HG03558 (cell line): Measurements from ENCODE around the gene CCDC112.

ENCODE experiments used
- ATAC-seq: cut with Tn5 transposase; IDR thresholded peaks from one replicate; pipeline ENCODE4 v1.9.1; 2021; ENCODE audit warnings: moderate number of reproducible peaks; ENCODE audit not compliant: unreplicated experiment; ENCODE audit errors: extremely low read depth

The CCDC112 gene

DNA sequence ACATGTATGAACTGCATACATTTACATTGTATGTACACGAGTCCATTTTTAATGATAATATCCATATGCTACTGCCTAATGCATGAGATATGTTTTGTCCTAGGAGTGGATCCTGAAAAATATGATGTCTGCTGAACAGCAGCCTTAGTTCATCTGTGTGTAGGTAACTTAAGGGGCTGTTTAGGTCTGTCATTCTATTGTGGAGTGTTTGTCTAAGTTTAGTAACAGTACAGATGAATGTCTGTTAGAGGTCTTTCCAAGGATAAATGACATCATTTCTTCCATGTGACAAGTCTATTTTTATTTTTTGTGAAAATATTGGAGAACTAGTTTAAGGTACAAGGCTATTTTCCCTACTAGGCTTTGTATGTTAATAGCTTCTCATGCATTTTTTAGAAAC, 22.6 kb upstream of the CCDC112 start:
- no peak for ATAC-seq

DNA sequence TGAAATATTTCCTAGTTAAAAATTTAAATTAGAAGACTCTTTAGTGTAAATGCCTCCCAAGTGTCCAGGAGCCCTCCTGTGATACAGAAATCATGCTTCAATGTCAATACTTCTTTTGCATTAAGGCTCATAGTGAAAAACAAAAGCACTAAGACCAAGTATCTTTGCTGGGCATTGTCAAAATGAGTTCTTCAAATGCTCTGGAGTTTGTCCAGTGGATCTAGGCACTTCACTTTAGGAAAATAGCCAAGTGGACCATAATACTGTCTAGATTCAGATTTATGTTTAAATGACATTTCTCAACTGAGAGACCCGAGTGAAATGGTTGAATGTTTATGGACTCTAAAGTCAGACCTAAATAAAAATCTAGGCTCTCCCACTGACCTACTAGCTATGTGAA, 21.3 kb upstream of the CCDC112 start:
- ATAC-seq, result no peak

DNA sequence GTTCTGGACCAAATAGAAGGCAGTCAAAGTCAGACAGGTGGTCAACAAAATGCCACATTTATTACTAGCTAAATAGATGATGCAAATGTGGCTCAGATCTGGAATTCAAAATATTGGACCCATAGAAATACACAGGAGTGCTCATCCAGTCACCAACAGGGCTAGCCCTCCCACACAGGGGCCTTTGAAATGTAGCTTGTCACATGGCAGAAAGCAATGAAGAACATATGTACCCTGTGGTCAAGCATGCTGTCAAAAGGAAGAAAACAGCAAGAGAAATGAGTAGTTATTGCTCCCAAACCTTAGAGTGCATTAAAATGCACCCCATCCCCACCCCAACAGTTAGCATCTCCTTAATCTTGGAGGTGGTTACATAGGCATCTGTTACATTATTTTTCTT, 20.9 kb upstream of the CCDC112 start:
- no peak for ATAC-seq

DNA sequence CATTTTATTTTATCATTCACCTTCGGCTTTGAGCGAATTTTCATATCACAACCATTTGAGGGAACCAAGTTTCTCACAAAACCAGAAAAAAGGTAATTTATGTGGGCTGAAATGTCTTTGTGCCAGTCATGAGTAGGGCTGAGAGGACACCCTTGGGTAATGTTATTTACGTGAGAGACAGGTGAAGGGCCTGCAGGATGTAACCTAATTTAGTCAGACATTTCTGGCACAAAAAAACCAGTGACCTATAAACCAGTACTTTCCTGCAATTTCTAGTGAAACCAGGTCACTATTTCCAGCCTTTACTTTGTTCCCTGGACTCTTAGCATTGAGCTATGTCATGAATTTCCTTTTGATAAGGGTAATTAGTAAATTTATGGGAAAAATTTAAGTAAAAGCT, 17.2 kb upstream of the CCDC112 start:
- ATAC-seq, result no peak

DNA sequence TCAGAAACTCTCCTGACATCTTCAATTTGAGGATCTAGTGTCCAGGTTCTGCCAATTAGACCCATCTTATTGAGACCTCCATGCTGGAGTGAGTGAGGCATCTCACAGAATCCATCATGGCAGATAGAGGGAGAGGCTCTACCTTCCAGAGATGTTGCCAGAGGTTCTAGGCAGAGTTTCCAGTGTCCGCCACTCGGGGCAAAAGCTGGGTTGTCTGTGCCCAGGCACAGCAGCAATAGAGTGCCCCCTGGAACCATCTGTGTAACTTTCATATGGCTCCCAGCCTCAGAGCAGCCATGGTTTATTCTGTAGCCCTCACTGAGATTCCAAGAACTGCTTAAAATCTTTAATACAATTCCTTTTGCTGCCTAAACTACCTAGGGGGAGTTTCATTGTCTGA, 16.6 kb upstream of the CCDC112 start:
- ATAC-seq, result no peak

DNA sequence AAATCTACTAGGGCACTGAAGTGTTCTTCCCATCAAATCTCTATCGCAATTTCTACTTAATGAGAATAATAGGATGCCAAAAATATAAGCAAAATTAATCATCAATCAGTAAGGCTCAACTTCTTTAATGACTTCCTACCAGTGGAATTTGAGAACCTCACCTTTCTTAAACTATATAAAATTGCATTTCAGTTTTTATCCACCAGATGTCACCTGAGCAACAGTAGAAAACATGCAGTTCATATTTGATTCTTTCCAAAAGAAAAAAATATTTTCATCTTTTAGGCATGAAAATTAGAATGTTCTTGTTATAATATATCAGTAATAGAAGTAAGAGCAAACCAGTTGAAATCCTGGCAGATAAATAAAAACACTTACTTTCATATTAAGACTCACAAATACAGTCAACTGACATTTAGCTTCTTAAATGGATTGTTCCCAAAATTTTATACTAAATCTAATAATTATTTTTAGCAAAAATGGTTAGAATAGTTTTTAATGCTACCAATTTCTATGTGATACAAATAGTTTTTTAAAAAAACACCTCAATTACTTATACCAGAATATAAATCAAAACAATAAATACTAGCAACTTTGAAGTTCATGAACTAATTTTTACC, 13.4 kb upstream of the CCDC112 start:
- ATAC-seq, result no peak

DNA sequence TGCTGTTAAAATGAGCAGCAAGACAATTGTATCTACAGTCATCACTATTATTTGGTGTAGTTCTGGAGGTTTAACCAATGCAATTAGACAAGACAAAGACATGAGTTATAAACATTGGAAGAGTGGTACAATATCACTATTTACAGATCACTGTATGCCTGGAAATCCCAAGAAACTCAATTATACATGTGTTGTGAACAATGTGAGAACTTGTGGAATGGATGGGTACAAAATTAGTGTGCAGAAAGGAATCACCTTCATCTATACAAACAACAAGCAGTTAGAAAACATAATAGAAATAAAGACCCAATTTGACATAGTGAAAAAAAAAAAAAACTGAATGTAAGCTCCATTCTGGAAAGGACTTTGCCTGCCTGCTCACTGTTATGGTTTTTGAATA, 12.4 kb upstream of the CCDC112 start:
- no peak for ATAC-seq

DNA sequence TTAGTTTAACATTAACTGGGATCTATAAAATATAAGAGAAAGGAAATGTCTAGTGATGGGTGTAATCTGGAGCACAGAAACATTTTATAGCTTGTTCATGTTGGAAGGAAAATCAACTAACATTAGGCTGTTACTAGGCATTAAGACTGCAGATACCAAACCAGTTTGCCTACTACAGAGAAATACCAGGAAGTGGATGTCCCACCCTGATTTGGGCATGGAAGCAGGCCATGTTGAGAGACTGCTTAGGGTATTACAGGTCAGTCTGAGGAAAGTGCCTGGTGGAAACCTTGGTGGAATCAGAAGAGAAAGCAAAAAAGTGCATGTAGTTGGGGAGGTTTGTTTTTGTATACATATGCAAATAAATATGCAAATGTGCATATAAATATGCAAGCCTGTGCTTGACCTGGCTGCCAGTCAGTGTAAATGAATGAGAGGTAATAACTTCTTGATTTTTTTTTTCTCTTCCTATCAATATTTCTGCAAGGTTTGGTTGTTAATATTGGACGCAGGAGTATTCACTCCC, 9.6 kb upstream of the CCDC112 start:
- no peak for ATAC-seq

DNA sequence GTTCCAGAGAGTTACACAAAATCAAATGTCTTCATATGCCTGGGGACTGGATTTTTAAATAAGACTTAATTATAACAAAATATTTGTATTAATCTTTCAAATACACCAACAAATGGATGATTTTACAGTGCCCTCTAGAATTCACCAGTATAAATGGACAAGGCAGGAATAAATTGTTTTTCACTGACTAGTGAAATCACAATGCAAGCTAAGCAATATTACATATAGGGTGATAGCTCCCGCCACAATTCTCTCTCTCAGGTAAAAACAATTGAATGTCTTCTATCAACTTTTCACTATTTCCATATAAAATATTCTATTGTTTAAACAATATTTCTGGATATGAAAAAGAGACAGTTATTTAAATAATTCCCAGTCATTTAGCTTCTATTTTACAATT, 8.0 kb upstream of the CCDC112 start:
- ATAC-seq, result no peak

DNA sequence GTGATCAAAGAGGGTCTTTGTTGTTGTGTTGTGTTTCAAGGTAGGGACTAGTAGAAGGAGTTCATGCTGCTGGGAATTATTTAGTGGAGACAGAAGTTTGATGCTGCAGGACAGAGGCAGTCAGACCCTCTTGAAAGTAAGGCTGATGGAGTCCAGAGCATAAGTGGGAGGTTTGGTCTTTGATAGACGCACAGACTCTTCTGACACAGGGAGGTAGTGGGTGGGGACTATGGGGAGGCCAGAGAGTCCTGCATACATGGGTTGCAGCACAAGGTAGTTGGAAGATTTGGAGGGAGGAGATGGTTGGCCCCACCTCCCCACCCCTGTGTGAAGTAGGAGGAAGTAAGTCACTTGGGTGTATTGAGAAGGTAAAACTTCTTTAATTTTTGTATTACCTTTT, 2.4 kb upstream of the CCDC112 start:
- ATAC-seq, result no peak

DNA sequence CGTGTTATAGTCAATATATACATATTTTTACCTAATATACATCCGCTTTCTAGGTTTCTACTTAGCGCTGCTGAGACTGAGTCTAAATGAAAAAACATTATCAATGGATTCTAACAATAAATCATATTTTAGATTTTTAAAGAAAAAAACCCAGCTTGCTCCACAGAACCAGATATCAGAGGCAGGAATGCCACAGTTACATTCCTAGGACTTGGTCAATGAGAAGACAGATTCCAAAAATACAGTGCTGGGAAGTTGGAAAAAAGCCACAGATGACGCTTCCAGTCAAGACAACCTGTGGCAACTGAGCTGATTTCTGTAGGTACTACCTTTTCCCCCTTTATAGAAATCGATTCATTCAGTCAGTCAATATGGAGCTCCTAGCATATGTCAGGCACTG, 577 bp upstream of the CCDC112 start:
- ATAC-seq, result no peak

DNA sequence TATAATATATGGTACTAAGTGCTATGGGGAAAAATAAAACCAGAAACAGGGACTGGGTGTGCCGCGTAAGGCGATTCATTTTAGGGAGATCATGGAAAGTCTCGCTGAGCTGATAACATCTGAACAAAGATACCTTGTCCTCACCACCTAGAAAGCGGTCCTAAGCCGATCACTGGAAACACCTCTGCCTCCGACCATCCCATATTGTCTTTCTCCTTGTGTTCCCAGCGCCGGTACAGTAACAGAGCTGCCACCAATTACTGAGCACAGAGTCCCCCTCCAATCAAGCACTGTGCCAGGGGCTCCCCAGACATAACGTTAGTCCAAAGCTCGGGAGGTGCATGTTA, 704 bp downstream of the CCDC112 start:
- no peak for ATAC-seq

DNA sequence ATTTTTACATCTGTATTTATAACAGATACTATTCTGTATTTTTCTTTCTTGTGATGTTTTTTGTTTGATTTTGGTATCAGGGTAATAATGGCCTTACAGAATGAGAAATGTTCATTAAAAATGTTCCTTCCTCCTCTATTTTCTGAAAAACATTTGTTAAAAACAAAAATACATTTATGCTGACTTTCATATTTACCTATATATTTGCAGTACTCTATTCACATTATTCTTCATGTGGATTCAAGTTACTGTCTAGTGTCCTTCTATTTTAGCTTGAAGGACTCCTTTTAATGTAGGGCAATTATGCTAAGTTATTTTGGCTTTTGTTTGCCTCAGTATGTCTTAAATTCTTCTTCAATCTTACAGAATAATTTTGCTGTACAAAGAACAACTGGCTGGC, 5.1 kb downstream of the CCDC112 start:
- ATAC-seq, result no peak

DNA sequence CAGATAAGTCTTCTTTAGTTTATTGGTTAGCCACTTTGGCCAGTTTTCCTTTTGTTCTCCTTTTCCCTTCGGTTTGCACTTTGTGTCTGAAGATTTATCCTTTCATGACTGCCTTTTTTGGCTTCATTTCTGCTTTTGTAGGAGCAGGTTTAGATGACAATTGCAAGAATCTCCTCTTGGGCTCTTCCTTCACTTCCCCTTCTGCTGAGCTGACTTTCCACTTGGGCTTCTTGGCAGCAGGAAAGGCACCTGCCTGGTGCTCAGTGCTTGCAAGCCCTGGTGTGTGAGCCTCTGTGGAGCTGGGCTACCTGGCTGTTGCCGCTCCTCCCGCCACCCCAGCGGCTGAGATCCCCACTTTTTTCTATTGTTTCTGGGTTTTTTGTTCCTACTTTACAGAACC, 7.3 kb downstream of the CCDC112 start:
- ATAC-seq, result no peak

DNA sequence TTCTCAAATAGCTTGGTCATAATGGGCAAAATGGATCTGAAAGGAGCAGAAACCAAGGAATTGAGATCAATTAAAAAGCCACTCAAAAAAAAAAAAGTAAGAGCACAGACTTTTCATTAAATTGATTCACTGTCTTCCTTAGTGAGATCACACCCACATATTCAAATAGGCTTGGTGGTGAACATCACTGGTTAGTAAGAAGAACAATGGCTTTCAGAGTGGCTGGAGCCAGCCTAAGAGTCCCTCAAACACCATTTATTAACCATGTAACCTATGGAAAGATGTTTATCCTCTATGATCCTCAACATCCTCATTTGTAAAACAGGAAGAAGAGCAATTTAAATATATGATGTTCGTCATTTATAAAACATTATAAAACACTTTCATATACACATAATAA, 12.4 kb downstream of the CCDC112 start:
- ATAC-seq, result no peak

DNA sequence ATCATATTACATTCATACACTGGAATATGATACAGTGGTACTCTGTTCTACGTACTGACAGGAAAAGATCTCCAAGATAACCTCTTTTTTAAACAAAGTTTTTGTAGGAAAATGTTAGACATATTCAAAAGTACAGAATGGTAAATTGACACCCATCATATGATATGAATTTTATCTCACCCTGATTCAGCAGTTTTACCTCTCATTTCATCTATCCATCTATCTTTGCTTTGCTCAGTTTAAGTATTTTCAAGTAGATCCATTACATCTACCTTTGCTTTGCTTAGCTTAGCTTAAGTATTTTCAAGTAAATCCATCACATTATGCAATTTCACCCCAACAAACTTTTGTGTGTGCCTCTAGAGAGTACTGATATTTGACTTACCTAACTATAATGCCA, 14.3 kb downstream of the CCDC112 start:
- ATAC-seq, result no peak

DNA sequence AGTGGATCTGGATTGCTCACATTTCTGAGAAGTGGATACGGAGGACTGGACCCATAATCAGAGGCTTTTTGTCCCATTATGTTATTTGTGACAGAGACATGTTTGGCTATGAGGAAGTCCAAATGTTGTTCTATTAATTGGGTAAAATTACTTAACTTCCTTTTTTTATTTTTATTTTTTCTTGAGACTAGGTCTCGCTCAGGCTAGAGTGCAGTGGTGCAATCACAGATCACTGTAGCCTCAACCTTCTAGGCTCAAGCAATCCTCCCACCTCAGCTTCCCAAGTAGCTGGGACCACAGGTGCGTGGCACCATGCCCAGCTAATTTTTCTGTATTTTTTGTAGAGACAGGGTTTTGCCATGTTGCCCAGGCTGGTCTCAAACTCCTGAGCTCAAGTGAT, 21.9 kb downstream of the CCDC112 start:
- ATAC-seq, result no peak

DNA sequence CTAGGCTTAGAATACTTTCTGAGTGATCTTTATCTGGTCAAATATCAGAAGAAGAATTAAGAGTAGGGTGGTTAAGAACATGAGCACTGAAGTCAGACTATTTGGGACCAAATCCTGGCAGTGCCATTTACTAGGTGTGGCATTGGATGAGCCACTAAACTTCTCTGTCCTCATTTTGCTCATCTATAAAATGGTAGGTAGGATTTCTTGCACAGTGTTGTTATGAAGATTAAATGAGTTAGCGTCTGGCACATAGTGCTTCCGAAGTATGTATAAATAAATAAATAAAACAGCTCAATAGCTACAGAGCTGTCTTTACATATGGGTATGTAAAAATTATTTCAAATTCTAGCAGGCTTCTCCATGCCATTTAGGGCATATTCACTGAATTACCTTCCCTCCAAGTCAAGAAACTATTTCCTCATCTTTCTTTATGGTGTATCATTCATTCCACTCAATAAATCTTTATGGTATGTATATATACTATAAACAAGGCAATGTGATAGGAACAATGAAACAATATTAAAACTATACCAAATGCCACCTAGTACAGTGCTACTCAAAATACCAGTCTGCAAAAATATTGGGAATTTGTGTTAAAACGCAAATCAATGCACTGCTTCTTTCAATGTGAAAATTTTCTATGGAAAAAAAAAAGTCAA, 24.0 kb downstream of the CCDC112 start:
- no peak for ATAC-seq

DNA sequence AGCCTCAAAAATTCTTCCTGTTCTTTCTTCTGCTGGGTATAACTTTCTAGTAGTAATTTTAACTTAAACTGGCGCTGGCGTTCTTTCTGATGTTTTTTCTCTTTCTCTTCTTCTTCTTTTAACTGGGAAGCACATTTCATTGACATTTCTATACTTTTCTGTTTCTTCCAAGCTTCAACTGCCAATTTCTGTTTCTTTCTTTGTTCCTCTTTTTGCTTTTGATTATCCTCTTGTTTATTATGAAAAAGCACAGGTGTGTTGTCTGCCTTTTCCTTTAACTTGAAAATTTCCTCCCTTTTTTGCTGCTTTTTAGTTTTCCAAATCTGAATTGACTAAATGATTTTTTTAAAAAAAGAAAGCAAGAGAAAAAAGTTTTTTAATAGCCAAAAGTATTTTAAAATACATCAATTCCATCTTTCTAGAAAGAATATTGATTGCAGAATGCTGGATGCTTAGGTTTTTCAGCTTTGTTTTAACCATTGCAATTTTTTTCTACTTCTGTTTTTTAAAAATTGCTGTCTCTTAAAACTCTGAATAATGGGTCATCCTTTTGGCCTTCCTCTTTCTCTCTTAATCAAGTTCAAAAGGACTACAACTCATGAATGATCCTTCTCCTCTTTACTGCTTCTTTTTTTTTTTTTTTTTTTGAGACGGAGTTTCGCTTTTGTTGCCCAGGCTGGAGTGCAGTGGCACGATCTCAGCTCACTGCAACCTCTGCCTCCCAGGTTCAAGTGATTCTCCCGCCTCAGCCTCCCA, 25.0 kb downstream of the CCDC112 start:
- ATAC-seq, result no peak

DNA sequence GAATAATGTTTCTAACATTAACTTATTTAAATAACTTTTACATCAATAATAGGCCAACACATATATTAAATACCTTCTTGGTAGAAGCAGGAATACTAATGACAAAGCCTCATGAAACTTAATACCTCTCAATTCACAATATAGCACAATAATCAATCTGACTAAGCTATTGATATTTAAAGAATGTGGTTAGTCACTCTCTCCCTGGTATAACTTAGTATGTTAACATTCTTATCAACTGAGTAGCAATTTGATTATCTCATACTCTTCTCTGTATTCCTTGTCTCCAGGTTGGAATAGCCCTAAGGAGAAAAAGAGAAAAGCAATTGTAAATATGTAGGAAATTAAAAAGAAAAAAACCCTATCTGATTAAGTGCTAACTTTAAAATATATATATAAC, 28.8 kb downstream of the CCDC112 start:
- no peak for ATAC-seq

DNA sequence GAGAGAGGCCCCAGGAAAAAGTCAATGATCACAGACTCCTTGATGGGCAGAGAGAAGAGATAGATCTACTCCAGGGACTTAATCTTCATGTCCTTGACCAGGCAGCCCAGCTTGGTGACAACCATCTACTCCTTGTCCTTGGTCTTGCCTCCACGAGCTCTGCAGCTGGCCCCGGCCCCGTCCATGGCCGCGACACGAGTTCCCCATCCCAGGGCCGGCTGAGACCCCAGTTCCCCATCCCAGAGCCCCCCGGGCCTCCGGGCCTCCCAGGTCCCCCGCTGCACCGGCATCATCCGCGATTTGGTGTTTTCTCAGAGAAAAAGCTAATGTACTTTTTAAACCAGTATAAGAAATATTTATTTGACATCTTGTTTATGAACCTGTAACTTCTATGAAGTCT, 31.2 kb downstream of the CCDC112 start:
- no peak for ATAC-seq

DNA sequence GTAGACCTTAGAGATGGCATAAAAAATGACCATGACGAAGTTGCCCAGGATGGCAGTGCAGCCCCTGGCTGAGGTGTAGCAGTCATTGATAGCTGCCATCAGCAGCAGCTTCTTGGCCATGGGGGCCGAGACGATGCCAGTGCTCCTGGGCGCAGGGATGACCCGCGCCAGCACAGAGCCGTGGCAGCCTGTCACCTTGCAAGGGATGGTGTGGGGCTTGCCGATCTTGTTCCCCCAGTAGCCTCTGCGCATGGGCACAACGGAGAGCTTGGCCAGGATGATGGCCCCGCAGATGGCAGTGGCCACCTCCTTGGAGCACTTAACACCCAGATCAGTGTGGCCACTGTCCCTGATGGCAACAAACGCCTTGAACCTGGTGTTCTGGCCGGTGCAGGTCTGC, 31.7 kb downstream of the CCDC112 start:
- no peak for ATAC-seq
